Nucleus accumbens (tissue), 56 donors: ENCODE data around the gene GSTM5.
"Not testable (repeated sequence)": the region's sequence is repeated elsewhere in the genome, so short reads cannot be mapped to it uniquely, and the experiment has no call there.

ENCODE experiments used
- DNase-seq, 56 donors: peaks; one replicate each; lab custom pipeline; 2025; lab: John Stamatoyannopoulos, UW

Gene GSTM5

GRCh38 chr1:109726007-109726406 lies 14.0 kb downstream of the GSTM5 start:
- DNase-seq: no peak

- no peak for DNase-seq
Observed at GRCh38 chr1:109726728-109727373, 14.8 kb downstream of the GSTM5 start.

GRCh38 chr1:109728870-109729269 lies 16.8 kb downstream of the GSTM5 start:
- no peak for DNase-seq

- no peak for DNase-seq
Observed at GRCh38 chr1:109730666-109731065, 18.6 kb downstream of the GSTM5 start.

- DNase-seq: no peak
Observed at GRCh38 chr1:109732390-109732881, 20.4 kb downstream of the GSTM5 start.

GRCh38 chr1:109733236-109733870 lies 21.3 kb downstream of the GSTM5 start:
- no peak for DNase-seq

- peak in 54 of 56 donors; percentile 13 to 90 (median 64) for DNase-seq
Observed at GRCh38 chr1:109739738-109740614, 27.9 kb downstream of the GSTM5 start.

- DNase-seq: peak in 3 of 56 donors; percentile 18 to 49 (median 38)
Observed at GRCh38 chr1:109740615-109741373, 28.7 kb downstream of the GSTM5 start, which contains the start of gene GSTM3. GSTM3 (minus strand) TSS chr1:109741038; CDS start chr1:109740287, 751 bp downstream.

- DNase-seq: not testable (repeated sequence)
Observed at GRCh38 chr1:109748311-109748710, 36.3 kb downstream of the GSTM5 start.

GRCh38 chr1:109749221-109749620 lies 37.2 kb downstream of the GSTM5 start:
- no peak for DNase-seq

GRCh38 chr1:109750241-109750882 lies 38.3 kb downstream of the GSTM5 start:
- DNase-seq: no peak

- DNase-seq: no peak
Observed at GRCh38 chr1:109750920-109751319, 38.9 kb downstream of the GSTM5 start.

GRCh38 chr1:109751531-109752260 lies 39.6 kb downstream of the GSTM5 start:
- DNase-seq: no peak

- no peak for DNase-seq
Observed at GRCh38 chr1:109754738-109755137, 42.7 kb downstream of the GSTM5 start.

GRCh38 chr1:109756325-109756724 lies 44.3 kb downstream of the GSTM5 start:
- not testable (repeated sequence) for DNase-seq

GRCh38 chr1:109756848-109757521 lies 44.9 kb downstream of the GSTM5 start:
- DNase-seq: no peak

- no peak for DNase-seq
Observed at GRCh38 chr1:109757936-109758786, 46.1 kb downstream of the GSTM5 start.
